Spleen (tissue), 11 donors: ENCODE measurements around the gene RAPGEF4. TPM values are rescaled to one million over a fixed set of nuclear protein-coding genes. Genes with fewer than 3 reads are reported as not detected.

Source experiments
- DNase-seq: peaks from one replicate; pipeline ENCODE4 v3.0.0-alpha.2; 2020
- H3K27ac ChIP-seq, 8 donors: fragments of 200-600 bp; sonication (generic) in 7 of 8; 1 replicate in 4 of 8; 2 replicates in 4 of 8; pipeline versions ENCODE4 v1.5.0 to v1.8.0; 2016 to 2021; ENCODE audit warnings: inconsistent platforms in 4 of 8, mild to moderate bottlenecking in 4 of 8, moderate library complexity in 1 of 8
- H3K27me3 ChIP-seq, 7 donors: fragments of 200-600 bp; sonication (generic) in 6 of 7; replicated peaks in 1 of 7; 1 replicate in 4 of 7; 2 replicates in 3 of 7; pipeline versions ENCODE4 v1.5.0 to v1.8.0; 2016 to 2021; ENCODE audit warnings: inconsistent platforms in 3 of 7, mild to moderate bottlenecking in 1 of 7
- H3K36me3 ChIP-seq, 6 donors: fragments of 200-600 bp; sonication (generic) in 5 of 6; 1 replicate in 4 of 6; 2 replicates in 2 of 6; pipeline versions ENCODE4 v1.5.0 to v1.8.0; 2016 to 2021; ENCODE audit warnings: inconsistent platforms in 2 of 6
- H3K4me1 ChIP-seq, 6 donors: fragments of 200-600 bp; sonication (generic) in 5 of 6; 1 replicate in 3 of 6; 2 replicates in 3 of 6; pipeline versions ENCODE4 v1.5.0 to v1.8.0; 2016 to 2021; ENCODE audit warnings: inconsistent platforms in 3 of 6
- H3K4me3 ChIP-seq, 8 donors: fragments of 200-600 bp; sonication (generic) in 7 of 8; 1 replicate in 4 of 8; 2 replicates in 4 of 8; pipeline versions ENCODE4 v1.5.0 to v1.8.0; 2016 to 2021; ENCODE audit warnings: inconsistent platforms in 4 of 8, mild to moderate bottlenecking in 4 of 8, moderate library complexity in 2 of 8
- H3K9me3 ChIP-seq, 8 donors: fragments of 200-600 bp; sonication (generic) in 7 of 8; 1 replicate in 4 of 8; 2 replicates in 4 of 8; pipeline versions ENCODE4 v1.5.0 to v1.8.0; 2016 to 2021; ENCODE audit warnings: inconsistent platforms in 4 of 8
- CTCF ChIP-seq, 11 experiments: fragments of 200-600 bp in 7 of 11; fragments of 450-650 bp in 4 of 11; sonication (generic) in 4 of 11; IDR thresholded peaks in 8 of 11; conservative IDR thresholded peaks in 3 of 11; 1 replicate in 7 of 11; 2 replicates in 4 of 11; pipeline versions ENCODE4 v1.4.0 to v1.8.0; 2016 to 2021; ENCODE audit warnings: antibody characterized with exemption in 11 of 11, inconsistent platforms in 4 of 11, mild to moderate bottlenecking in 1 of 11
- POLR2A ChIP-seq, 3 donors: fragments of 450-650 bp; IDR thresholded peaks; one replicate each; pipeline ENCODE4 v1.5.1; 2017; ENCODE audit warnings: antibody characterized with exemption in 3 of 3, mild to moderate bottlenecking in 1 of 3
- POLR2AphosphoS5 ChIP-seq, 3 donors: sonication (generic); formaldehyde crosslinking; IDR thresholded peaks; one replicate each; pipeline ENCODE4 v1.5.1; 2017; ENCODE audit warnings: antibody characterized with exemption in 3 of 3
- WGBS, 5 donors: extraction: QIAGEN DNeasy Blood & Tissue Kit in 3 of 5; methylation state at CpG; one replicate each; pipeline versions ENCODE4 v1.1.5 to v1.1.7; 2013 to 2018; 5-methylcytosine and 5-hydroxymethylcytosine counted together
- intact Hi-C: fragments of 100-400 bp; cut with DNase I; formaldehyde crosslinking; loops from one replicate; pipeline ENCODE4 v1.15.0; 2023; ENCODE audit warnings: low total_unique reads
- polyA plus RNA-seq, 3 donors: library from polyadenylated mRNA; stranded (reverse); fragments of 200-250 nt; gene quantifications; one replicate each; pipeline ENCODE4 v1.2.1, GENCODE V29; 2013
- total RNA-seq, 7 donors: library from RNA; depleted of rRNA in 3 of 7; stranded (reverse); fragments of >200 nt in 3 of 7; fragmentation: NEBNext Ultra II Directional in 4 of 7; extraction: Animal tissue kit (Norgen Biotek cat#: 25700) in 4 of 7; gene quantifications; one replicate each; pipeline versions ENCODE4 v1.1.0 to v1.2.1, GENCODE V29; 2016 to 2021
- donor health status: healthy with polysubstance abuse.
- donor health status: DM: no; HTN: no; CAD: no; lungs with moderate emphysema.
- donor health status: DM: no; HTN: no; CAD: no.
- donor health status: Bipolar disorder and iron deficiency.
- donor health status: healthy.
- donor health status: DM: no; HTN: no; CAD: no.
- donor health status: DM: yes; HTN: yes; CAD: no.

Gene RAPGEF4
- total and polyA plus RNA-seq, 10 donors = 0.52 to 11.0 (median 1.9) TPM

- no peak for TF ChIP-seq CTCF (IDR thresholded peaks at IDR 0.05 in 8 of 11, conservative IDR thresholded peaks at IDR 0.05 in 3 of 11)
- TF ChIP-seq POLR2A (IDR thresholded peaks at IDR 0.05) = no peak
- Histone ChIP-seq H3K4me1 (no peaks in the 10 kb centered on the region), H3K27me3 (peaks cover 0 to 4% (median 0%) of the 10 kb centered on the region in 7 donors), H3K4me3 (no peak overlapping the region), H3K27ac (no peak overlapping the region), H3K9me3 (no peaks in the 10 kb centered on the region), H3K36me3 (no peaks in the 10 kb centered on the region)
- intact Hi-C loops = no loop called here
- 27 to 39% (median 33%) methylated on average over 2 of the region's 2 CpGs for WGBS, 5 donors
- DNase-seq = no peak
These were observed 15.9 kb downstream of the RAPGEF4 start for GRCh38 chr2:172751564-172751963.

GRCh38 chr2:172753610-172754009 lies 18.0 kb downstream of the RAPGEF4 start:
- WGBS, 5 donors = 75 to 93% (median 83%) methylated on average over 3 of the region's 3 CpGs
- intact Hi-C loops = no loop called here
- H3K27me3 ChIP-seq = peaks cover 0 to 4% (median 0%) of the 10 kb centered on the region in 7 donors

GRCh38 chr2:172759441-172759840 lies 23.8 kb downstream of the RAPGEF4 start:
- H3K36me3 ChIP-seq = no peaks in the 10 kb centered on the region
- H3K27ac ChIP-seq = no peak overlapping the region
- WGBS, 5 donors = 95 to 98% (median 96%) methylated on average over 2 of the region's 2 CpGs
- H3K4me1 ChIP-seq = no peaks in the 10 kb centered on the region
- peaks cover 0 to 4% (median 0%) of the 10 kb centered on the region in 7 donors for H3K27me3 ChIP-seq
- no peak for TF ChIP-seq POLR2AphosphoS5 (IDR thresholded peaks at IDR 0.05)
- no peak for TF ChIP-seq CTCF (IDR thresholded peaks at IDR 0.05 in 8 of 11, conservative IDR thresholded peaks at IDR 0.05 in 3 of 11)
- TF ChIP-seq POLR2A (IDR thresholded peaks at IDR 0.05) = no peak
- no peak overlapping the region for H3K4me3 ChIP-seq
- intact Hi-C loops = no loop called here
- peaks cover 0 to 30% (median 19%) of the 10 kb centered on the region in 8 donors for H3K9me3 ChIP-seq
- no peak for DNase-seq

More at GRCh38 chr2:172753610-172754009, 18.0 kb downstream of the RAPGEF4 start:
- no peak for DNase-seq
- no peak overlapping the region for H3K27ac ChIP-seq
- H3K4me3 ChIP-seq = no peak overlapping the region
- TF ChIP-seq CTCF (IDR thresholded peaks at IDR 0.05 in 8 of 11, conservative IDR thresholded peaks at IDR 0.05 in 3 of 11) (no peak), POLR2A (IDR thresholded peaks at IDR 0.05) (no peak)
- H3K36me3 ChIP-seq = no peaks in the 10 kb centered on the region
- no peaks in the 10 kb centered on the region for H3K9me3 ChIP-seq
- no peaks in the 10 kb centered on the region for H3K4me1 ChIP-seq

GRCh38 chr2:172761306-172761705 lies 25.7 kb downstream of the RAPGEF4 start:
- no peak overlapping the region for H3K27ac ChIP-seq
- intact Hi-C loops = no loop called here
- WGBS, 5 donors = 94 to 98% (median 98%) methylated on average over 4 of the region's 4 CpGs
- no peak for TF ChIP-seq POLR2A (IDR thresholded peaks at IDR 0.05)
- TF ChIP-seq CTCF (IDR thresholded peaks at IDR 0.05 in 8 of 11, conservative IDR thresholded peaks at IDR 0.05 in 3 of 11) = no peak
- no peak for TF ChIP-seq POLR2AphosphoS5 (IDR thresholded peaks at IDR 0.05)
- H3K9me3 ChIP-seq = peaks cover 0 to 30% (median 19%) of the 10 kb centered on the region in 8 donors
- H3K27me3 ChIP-seq = peaks cover 0 to 2% (median 0%) of the 10 kb centered on the region in 7 donors
- H3K4me3 ChIP-seq = no peak overlapping the region
- H3K4me1 ChIP-seq = no peaks in the 10 kb centered on the region
- H3K36me3 ChIP-seq = no peaks in the 10 kb centered on the region
- no peak for DNase-seq
